Tibial nerve (tissue), 4 donors: ENCODE measurements around the gene BTRC. TPM values are rescaled to one million over a fixed set of nuclear protein-coding genes. Genes with fewer than 3 reads are reported as not detected.

ENCODE experiments used
- DNase-seq, 2 donors: peaks; one replicate each; pipeline ENCODE4 v3.0.0-alpha.2; 2019; ENCODE audit warnings: low spot score in 2 of 2
- H3K27ac ChIP-seq, 4 donors: fragments of 200-600 bp; sonication (generic) in 3 of 4; one replicate each; pipeline ENCODE4 v1.5.1; 2017 to 2019; ENCODE audit warnings: mild to moderate bottlenecking in 1 of 4
- H3K27me3 ChIP-seq, 2 donors: fragments of 200-600 bp; sonication (generic) in 1 of 2; one replicate each; pipeline versions ENCODE4 v1.5.1 to v1.6.0; 2017 to 2019
- H3K36me3 ChIP-seq, 3 donors: fragments of 200-600 bp; sonication (generic); one replicate each; pipeline ENCODE4 v1.5.1; 2018 to 2019
- H3K4me1 ChIP-seq, 4 donors: fragments of 200-600 bp; sonication (generic) in 3 of 4; one replicate each; pipeline ENCODE4 v1.5.1; 2017 to 2019
- H3K4me3 ChIP-seq, 4 donors: fragments of 200-600 bp; sonication (generic) in 3 of 4; one replicate each; pipeline ENCODE4 v1.5.1; 2017 to 2019; ENCODE audit warnings: mild to moderate bottlenecking in 1 of 4, moderate library complexity in 1 of 4
- H3K9me3 ChIP-seq, 4 donors: fragments of 200-600 bp; sonication (generic) in 3 of 4; one replicate each; pipeline ENCODE4 v1.5.1; 2017 to 2019
- EP300 ChIP-seq, 2 donors: sonication (generic); formaldehyde crosslinking; IDR thresholded peaks; one replicate each; pipeline ENCODE4 v1.6.1; 2017; ENCODE audit warnings: antibody characterized with exemption in 2 of 2, mild to moderate bottlenecking in 1 of 2
- POLR2A ChIP-seq, 2 donors: fragments of 450-650 bp; IDR thresholded peaks; one replicate each; pipeline ENCODE4 v1.6.1; 2017; ENCODE audit warnings: antibody characterized with exemption in 2 of 2, mild to moderate bottlenecking in 2 of 2, moderate library complexity in 2 of 2
- WGBS, 2 donors: methylation state at CpG; one replicate each; pipeline ENCODE4 v1.1.5; 2018; 5-methylcytosine and 5-hydroxymethylcytosine counted together
- total RNA-seq, 4 donors: library from RNA; depleted of rRNA; stranded (reverse); fragments of >200 nt; gene quantifications; one replicate each; pipeline ENCODE4 v1.1.0, GENCODE V29; 2016
- TF ChIP-seq, protein P1 (sequence below), 5 experiments: fragments of 200-600 bp in 3 of 5; fragments of 450-650 bp in 2 of 5; sonication (generic) in 3 of 5; IDR thresholded peaks; one replicate each; pipeline ENCODE4 v1.5.1; 2016 to 2019; ENCODE audit warnings: antibody characterized with exemption in 5 of 5, mild to moderate bottlenecking in 3 of 5, moderate library complexity in 2 of 5

The BTRC gene
- total RNA-seq, 4 donors from 2014 or later = 7.9 to 14.2 (median 8.8) TPM

- Histone ChIP-seq H3K36me3 (peaks cover 0 to 72% (median 0%) of the 10 kb centered on the region in 3 donors), H3K4me3 (no peak overlapping the region), H3K27ac (no peak overlapping the region), H3K4me1 (no peaks in the 10 kb centered on the region), H3K27me3 (no peaks in the 10 kb centered on the region), H3K9me3 (no peaks in the 10 kb centered on the region)
- DNase-seq = no peak
- WGBS, 2 donors = 53 to 65% methylated on average over 4 of the region's 4 CpGs
- TF ChIP-seq, protein P1, sequence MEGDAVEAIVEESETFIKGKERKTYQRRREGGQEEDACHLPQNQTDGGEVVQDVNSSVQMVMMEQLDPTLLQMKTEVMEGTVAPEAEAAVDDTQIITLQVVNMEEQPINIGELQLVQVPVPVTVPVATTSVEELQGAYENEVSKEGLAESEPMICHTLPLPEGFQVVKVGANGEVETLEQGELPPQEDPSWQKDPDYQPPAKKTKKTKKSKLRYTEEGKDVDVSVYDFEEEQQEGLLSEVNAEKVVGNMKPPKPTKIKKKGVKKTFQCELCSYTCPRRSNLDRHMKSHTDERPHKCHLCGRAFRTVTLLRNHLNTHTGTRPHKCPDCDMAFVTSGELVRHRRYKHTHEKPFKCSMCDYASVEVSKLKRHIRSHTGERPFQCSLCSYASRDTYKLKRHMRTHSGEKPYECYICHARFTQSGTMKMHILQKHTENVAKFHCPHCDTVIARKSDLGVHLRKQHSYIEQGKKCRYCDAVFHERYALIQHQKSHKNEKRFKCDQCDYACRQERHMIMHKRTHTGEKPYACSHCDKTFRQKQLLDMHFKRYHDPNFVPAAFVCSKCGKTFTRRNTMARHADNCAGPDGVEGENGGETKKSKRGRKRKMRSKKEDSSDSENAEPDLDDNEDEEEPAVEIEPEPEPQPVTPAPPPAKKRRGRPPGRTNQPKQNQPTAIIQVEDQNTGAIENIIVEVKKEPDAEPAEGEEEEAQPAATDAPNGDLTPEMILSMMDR (IDR thresholded peaks at IDR 0.05) = no peak
- TF ChIP-seq EP300 (IDR thresholded peaks at IDR 0.05) (no peak), POLR2A (IDR thresholded peaks at IDR 0.05) (no peak)
Measured at GRCh38 chr10:101535949-101536348, 182.0 kb downstream of the BTRC start.

- TF ChIP-seq, protein P1 (IDR thresholded peaks at IDR 0.05) = peak in 4 of 5 experiments; percentile 13 to 39 (median 30)
- no peak for TF ChIP-seq EP300 (IDR thresholded peaks at IDR 0.05)
- H3K9me3 ChIP-seq = no peaks in the 10 kb centered on the region
- H3K27me3 ChIP-seq = no peaks in the 10 kb centered on the region
- peaks cover 0 to 66% (median 0%) of the 10 kb centered on the region in 3 donors for H3K36me3 ChIP-seq
- no peak overlapping the region for H3K4me3 ChIP-seq
- H3K27ac ChIP-seq = no peak overlapping the region
- no peak for DNase-seq
- H3K4me1 ChIP-seq = no peaks in the 10 kb centered on the region
Measured at GRCh38 chr10:101536800-101537199, 182.8 kb downstream of the BTRC start.

DNA sequence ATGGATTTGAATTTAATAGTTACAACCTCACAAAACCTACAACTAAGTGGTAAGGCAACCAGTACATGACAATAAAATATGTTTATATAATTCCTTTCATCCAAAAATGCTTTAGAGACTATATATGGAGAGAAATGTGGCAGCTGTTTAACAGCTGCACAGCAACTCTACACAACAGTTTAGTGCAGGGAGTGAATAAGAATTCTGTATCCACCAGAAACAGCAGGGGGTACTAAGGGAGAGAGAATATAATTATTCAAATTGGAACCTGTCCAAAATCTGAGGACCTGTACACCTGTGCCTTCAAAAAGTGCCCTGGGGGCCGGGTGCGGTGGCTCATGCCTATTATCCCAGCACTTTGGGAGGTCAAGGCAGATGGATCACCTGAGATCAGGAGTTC is 184.5 kb downstream of the BTRC start:
- 87 to 100% methylated on average over 2 of the region's 2 CpGs for WGBS, 2 donors
- H3K4me1 ChIP-seq = no peaks in the 10 kb centered on the region
- no peak overlapping the region for H3K27ac ChIP-seq
- no peaks in the 10 kb centered on the region for H3K9me3 ChIP-seq
- no peak overlapping the region for H3K4me3 ChIP-seq
- TF ChIP-seq POLR2A (IDR thresholded peaks at IDR 0.05) = no peak
- TF ChIP-seq, protein P1 (IDR thresholded peaks at IDR 0.05) = no peak
- no peak for TF ChIP-seq EP300 (IDR thresholded peaks at IDR 0.05)
- H3K27me3 ChIP-seq = no peaks in the 10 kb centered on the region
- DNase-seq = no peak
- peaks cover 0 to 58% (median 0%) of the 10 kb centered on the region in 3 donors for H3K36me3 ChIP-seq

DNA sequence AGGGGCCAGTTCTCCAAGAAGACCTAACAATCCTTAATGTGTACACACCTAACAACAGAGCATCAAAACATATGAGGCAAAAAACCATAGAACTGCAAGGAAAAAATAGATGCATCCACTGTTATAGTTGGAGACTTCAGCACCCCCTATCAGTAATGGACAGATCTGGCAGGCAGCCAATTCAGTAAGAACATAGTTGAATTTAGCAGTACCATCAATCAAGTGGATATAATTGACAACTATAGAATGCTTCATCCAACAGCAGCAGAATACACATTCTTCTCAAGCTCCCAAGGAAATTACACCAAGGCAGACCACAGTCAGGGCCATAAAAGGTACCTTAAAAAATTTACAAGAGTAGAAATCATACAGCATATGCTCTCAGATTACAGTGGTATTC is 191.9 kb downstream of the BTRC start:
- TF ChIP-seq EP300 (IDR thresholded peaks at IDR 0.05) = no peak
- TF ChIP-seq, protein P1 (IDR thresholded peaks at IDR 0.05) = no peak
- Histone ChIP-seq H3K4me1 (peaks cover 0 to 7% (median 0%) of the 10 kb centered on the region in 4 donors), H3K27me3 (no peaks in the 10 kb centered on the region), H3K9me3 (no peaks in the 10 kb centered on the region), H3K36me3 (peaks cover 0 to 22% (median 0%) of the 10 kb centered on the region in 3 donors), H3K4me3 (no peak overlapping the region), H3K27ac (no peak overlapping the region)
- DNase-seq = no peak

DNA sequence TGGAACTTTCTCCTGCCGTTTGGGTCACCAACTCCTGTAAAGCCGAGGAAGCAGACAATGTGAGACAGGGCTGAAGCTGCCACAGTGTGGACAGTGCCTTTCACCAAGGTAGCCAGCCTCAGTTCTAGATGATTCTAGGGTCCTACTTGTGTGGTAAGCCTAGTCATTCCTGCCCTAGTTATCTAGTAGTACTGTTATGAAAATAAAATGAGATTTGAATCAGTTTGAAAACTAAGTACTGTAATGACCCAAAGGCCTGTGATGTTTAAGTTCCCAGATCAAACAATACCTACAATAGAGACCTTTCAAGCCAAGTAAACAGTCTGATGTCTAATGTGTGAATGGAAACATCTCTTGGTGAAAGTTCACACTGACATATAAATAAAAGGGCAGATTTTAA is 197.0 kb downstream of the BTRC start:
- no peaks in the 10 kb centered on the region for H3K9me3 ChIP-seq
- no peak for DNase-seq
- WGBS, 2 donors = 79 to 88% methylated on average over 2 of the region's 2 CpGs
- peaks cover 0 to 7% (median 0%) of the 10 kb centered on the region in 4 donors for H3K4me1 ChIP-seq
- TF ChIP-seq EP300 (IDR thresholded peaks at IDR 0.05) = no peak
- TF ChIP-seq, protein P1 (IDR thresholded peaks at IDR 0.05) = no peak
- no peak for TF ChIP-seq POLR2A (IDR thresholded peaks at IDR 0.05)
- H3K27me3 ChIP-seq = no peaks in the 10 kb centered on the region
- peaks cover 0 to 56% (median 0%) of the 10 kb centered on the region in 3 donors for H3K36me3 ChIP-seq
- no peak overlapping the region for H3K27ac ChIP-seq
- no peak overlapping the region for H3K4me3 ChIP-seq
